Stimulated activated naive CD4-positive, alpha-beta T cell (primary cell): ENCODE results near the gene PARD3.
"Not testable (repeated sequence)": the region's sequence is repeated elsewhere in the genome, so short reads cannot be mapped to it uniquely, and the experiment has no call there.

Experiments used
- DNase-seq, 6 experiments: peaks; one replicate each; lab custom pipeline; 2025; lab: John Stamatoyannopoulos, UW

Gene PARD3

GRCh38 chr10:34075254-34075926, 739.7 kb downstream of the PARD3 start:
- DNase-seq: no peak

DNA sequence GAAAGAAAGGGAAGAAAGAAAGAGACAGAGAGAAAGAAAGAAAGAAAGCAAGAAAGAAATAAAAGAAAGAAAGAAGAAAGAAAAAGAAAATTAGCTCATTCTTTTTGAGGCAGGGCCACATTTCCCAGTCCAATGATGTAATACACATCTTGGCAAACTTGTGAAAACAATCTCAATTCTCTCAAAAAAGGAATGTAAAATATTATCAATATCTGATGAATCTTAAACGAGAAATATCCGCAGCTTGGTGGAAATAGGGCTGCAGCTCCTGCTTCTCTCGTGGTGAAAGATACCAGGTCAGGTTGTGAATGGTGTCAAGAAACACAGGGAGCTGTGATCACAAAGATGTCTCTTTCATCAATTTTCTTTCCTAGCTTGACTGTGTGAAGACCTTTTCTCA, 741.0 kb downstream of the PARD3 start:
- DNase-seq: no peak

- not testable (repeated sequence) for DNase-seq
Measured at GRCh38 chr10:34067741-34068140, 747.4 kb downstream of the PARD3 start.

DNA sequence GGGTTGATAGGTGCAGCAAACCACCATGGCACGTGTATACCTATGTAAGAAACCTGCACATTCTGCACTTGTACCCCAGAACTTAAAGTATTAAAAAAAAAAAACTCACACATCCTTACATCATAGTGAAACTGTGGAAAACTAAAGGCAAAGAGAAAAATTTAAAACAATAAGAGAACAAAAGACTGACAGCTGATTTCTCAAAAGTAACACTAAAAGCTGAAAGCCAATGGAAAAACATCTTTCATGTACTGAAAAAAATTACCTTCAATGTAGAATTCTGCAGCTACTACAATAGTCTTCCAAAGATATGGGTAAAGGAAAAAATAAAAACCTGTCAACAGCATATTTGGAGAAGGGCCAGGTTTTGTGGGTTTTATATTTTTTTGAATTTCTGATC, 751.5 kb downstream of the PARD3 start:
- no peak for DNase-seq

GRCh38 chr10:34061841-34062240, 753.3 kb downstream of the PARD3 start:
- DNase-seq: no peak
